Activated T-helper 1 cell treated with Interleukin-2 at 50 U/mL for 16 hours (primary cell): Measurements from ENCODE around the gene FSD1L.
"Not testable (repeated sequence)": the region's sequence is repeated elsewhere in the genome, so short reads cannot be mapped to it uniquely, and the experiment has no call there.

Experiments
- DNase-seq: peaks from one replicate; pipeline ENCODE4 v3.0.0-alpha.2; 2020; ENCODE audit warnings: low read depth

FSD1L gene

GRCh38 chr9:105485131-105485530, 37.3 kb downstream of the FSD1L start:
- DNase-seq = no peak

- DNase-seq = no peak
Measured at GRCh38 chr9:105496826-105497225, 49.0 kb downstream of the FSD1L start.

- no peak for DNase-seq
Measured at GRCh38 chr9:105497704-105498103, 49.9 kb downstream of the FSD1L start.

- DNase-seq = no peak
Measured at GRCh38 chr9:105500108-105500766, 52.4 kb downstream of the FSD1L start.

GRCh38 chr9:105501414-105501813, 53.6 kb downstream of the FSD1L start:
- no peak for DNase-seq

GRCh38 chr9:105502276-105502675, 54.4 kb downstream of the FSD1L start:
- DNase-seq = no peak

- no peak for DNase-seq
Measured at GRCh38 chr9:105503881-105504280, 56.0 kb downstream of the FSD1L start.

GRCh38 chr9:105507096-105507790, 59.4 kb downstream of the FSD1L start:
- DNase-seq = no peak

GRCh38 chr9:105508530-105508929, 60.7 kb downstream of the FSD1L start:
- DNase-seq = no peak

GRCh38 chr9:105510024-105510423, 62.2 kb downstream of the FSD1L start:
- no peak for DNase-seq

- DNase-seq = no peak
Measured at GRCh38 chr9:105511446-105511845, 63.6 kb downstream of the FSD1L start.

GRCh38 chr9:105515811-105516413, 68.1 kb downstream of the FSD1L start:
- DNase-seq = no peak

GRCh38 chr9:105519710-105520369, 72.0 kb downstream of the FSD1L start:
- DNase-seq = not testable (repeated sequence)

- not testable (repeated sequence) for DNase-seq
Measured at GRCh38 chr9:105520992-105521391, 73.2 kb downstream of the FSD1L start.

GRCh38 chr9:105522618-105523385, 75.0 kb downstream of the FSD1L start:
- not testable (repeated sequence) for DNase-seq

- DNase-seq = no peak
Measured at GRCh38 chr9:105531530-105531929, 83.7 kb downstream of the FSD1L start.

GRCh38 chr9:105535920-105536668, 88.3 kb downstream of the FSD1L start:
- no peak for DNase-seq

GRCh38 chr9:105539452-105539851, 91.6 kb downstream of the FSD1L start:
- no peak for DNase-seq

GRCh38 chr9:105541838-105542237, 94.0 kb downstream of the FSD1L start:
- no peak for DNase-seq

- DNase-seq = no peak
Measured at GRCh38 chr9:105554042-105554441, 106.2 kb downstream of the FSD1L start.
